ENCODE results near the gene NDUFV2.

The NDUFV2 gene

DNA sequence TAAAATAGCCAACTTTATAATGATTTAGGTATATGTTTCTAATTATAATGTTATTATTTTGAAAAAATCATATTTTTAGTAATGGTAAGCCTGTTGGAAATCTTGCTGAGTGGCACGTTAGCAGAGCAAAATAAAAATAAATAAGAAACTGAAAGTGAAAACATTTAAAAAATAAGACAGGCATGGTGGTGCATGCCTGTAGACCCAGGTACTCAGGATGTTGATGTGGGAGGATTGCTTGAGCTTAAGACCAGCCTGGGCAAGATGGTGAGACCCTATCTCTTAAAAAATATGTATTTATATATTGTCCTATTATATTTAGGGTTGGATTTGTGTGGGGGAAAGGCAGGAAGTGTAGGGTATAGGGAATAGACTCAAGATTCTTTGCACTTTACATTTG is 18.3 kb downstream of the NDUFV2 start:
- no peaks in the 10 kb centered on the region for H3K9me3 ChIP-seq (ENCODE audit: severe bottlenecking)
- TF ChIP-seq, protein P1, sequence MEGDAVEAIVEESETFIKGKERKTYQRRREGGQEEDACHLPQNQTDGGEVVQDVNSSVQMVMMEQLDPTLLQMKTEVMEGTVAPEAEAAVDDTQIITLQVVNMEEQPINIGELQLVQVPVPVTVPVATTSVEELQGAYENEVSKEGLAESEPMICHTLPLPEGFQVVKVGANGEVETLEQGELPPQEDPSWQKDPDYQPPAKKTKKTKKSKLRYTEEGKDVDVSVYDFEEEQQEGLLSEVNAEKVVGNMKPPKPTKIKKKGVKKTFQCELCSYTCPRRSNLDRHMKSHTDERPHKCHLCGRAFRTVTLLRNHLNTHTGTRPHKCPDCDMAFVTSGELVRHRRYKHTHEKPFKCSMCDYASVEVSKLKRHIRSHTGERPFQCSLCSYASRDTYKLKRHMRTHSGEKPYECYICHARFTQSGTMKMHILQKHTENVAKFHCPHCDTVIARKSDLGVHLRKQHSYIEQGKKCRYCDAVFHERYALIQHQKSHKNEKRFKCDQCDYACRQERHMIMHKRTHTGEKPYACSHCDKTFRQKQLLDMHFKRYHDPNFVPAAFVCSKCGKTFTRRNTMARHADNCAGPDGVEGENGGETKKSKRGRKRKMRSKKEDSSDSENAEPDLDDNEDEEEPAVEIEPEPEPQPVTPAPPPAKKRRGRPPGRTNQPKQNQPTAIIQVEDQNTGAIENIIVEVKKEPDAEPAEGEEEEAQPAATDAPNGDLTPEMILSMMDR (IDR thresholded peaks at IDR 0.05; ENCODE audit: low read depth, low read length): no peak
- no peak for DNase-seq
- H3K27me3 ChIP-seq (ENCODE audit: insufficient read depth, low read depth, severe bottlenecking): no peaks in the 10 kb centered on the region
- peaks cover 45% of the 10 kb centered on the region for H3K36me3 ChIP-seq
- no peak overlapping the region for H3K27ac ChIP-seq
- H3K4me3 ChIP-seq (ENCODE audit: low read depth, low read length): no peak overlapping the region

DNA sequence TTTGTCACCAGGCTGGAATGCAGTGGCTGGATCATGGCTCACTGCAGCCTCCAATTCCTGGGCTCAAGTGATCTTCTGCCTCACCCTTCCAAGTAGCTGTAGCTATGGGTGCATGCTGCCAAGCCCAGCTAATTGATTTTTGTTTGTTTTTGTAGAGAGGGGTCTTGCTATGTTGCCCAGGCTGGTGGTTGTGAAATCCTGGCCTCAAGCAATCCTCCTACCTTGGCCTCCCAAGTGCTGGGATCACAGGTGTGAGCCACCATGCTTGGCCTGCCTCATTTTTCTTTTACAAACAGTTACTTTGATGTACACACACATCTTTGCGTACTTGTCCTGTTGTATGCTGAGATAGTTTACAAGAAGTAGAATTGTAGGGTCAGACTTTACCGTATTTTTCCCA is 21.0 kb downstream of the NDUFV2 start:
- TF ChIP-seq, protein P1 (IDR thresholded peaks at IDR 0.05; ENCODE audit: low read depth, low read length): no peak
- H3K9me3 ChIP-seq (ENCODE audit: severe bottlenecking): no peaks in the 10 kb centered on the region
- no peak overlapping the region for H3K27ac ChIP-seq
- H3K4me3 ChIP-seq (ENCODE audit: low read depth, low read length): no peak overlapping the region
- DNase-seq: no peak
- no peaks in the 10 kb centered on the region for H3K27me3 ChIP-seq (ENCODE audit: insufficient read depth, low read depth, severe bottlenecking)
- H3K36me3 ChIP-seq: peaks cover 72% of the 10 kb centered on the region

DNA sequence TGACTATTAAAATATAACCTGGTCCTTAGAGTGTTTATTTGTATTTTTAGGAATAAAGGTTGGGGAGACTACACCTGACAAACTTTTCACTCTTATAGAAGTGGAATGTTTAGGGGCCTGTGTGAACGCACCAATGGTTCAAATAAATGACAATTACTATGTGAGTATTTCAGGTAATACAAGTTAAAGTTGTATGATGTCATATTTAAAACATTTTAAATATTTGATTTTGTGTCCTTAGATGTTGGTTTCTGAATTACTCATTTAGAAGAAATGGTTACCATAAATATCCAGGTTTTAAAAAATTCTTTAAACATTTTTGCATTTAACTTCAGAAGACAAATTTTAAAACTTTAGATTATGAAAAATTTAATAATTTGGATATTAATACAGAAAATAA is 22.3 kb downstream of the NDUFV2 start:
- Histone ChIP-seq H3K4me3 (ENCODE audit: low read depth, low read length) (no peak overlapping the region), H3K36me3 (peaks cover 75% of the 10 kb centered on the region), H3K9me3 (ENCODE audit: severe bottlenecking) (no peaks in the 10 kb centered on the region), H3K27me3 (ENCODE audit: insufficient read depth, low read depth, severe bottlenecking) (no peaks in the 10 kb centered on the region), H3K27ac (no peak overlapping the region)
- no peak for DNase-seq
- TF ChIP-seq, protein P1 (IDR thresholded peaks at IDR 0.05; ENCODE audit: low read depth, low read length): no peak

DNA sequence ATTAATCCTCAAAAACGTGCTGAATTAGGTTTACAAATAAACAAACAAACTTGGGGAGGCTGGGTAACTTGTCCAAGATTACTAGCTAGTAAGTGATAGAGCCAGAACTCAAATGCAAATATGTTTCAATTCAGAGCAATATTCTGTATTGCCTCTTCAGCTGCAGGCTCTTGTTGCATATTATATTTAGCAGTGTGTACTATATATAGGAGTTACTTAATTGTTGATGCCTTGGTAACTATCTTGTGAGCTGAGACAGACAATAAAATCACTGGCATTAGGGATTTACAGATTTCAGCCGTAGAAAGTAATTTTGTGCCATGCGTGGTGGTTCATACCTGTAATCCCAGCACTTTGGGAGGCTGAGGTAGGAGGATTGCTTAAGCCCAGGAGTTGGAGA is 23.8 kb downstream of the NDUFV2 start:
- TF ChIP-seq, protein P1 (IDR thresholded peaks at IDR 0.05; ENCODE audit: low read depth, low read length): no peak
- Histone ChIP-seq H3K36me3 (peaks cover 79% of the 10 kb centered on the region), H3K27me3 (ENCODE audit: insufficient read depth, low read depth, severe bottlenecking) (no peaks in the 10 kb centered on the region), H3K9me3 (ENCODE audit: severe bottlenecking) (no peaks in the 10 kb centered on the region), H3K27ac (no peak overlapping the region), H3K4me3 (ENCODE audit: low read depth, low read length) (no peak overlapping the region)
- DNase-seq: no peak

DNA sequence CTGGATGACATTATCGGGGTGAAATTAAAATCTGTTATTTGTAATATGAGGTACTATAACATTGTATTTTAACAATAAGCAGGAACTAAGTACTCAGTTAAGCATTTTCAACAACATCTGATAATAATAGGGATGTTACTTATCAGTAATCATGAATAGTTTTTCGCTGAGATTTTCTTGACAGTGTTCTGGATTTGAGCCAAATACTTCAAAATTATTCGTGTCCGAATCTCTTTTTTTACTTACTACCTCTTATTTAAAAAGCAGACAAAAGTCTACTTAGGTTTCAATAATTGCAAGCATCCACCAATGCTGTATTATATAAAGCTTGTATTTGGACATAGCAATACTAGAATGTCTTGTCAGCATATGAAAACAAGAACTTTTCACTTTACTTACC is 27.7 kb downstream of the NDUFV2 start:
- peaks cover 79% of the 10 kb centered on the region for H3K36me3 ChIP-seq
- TF ChIP-seq, protein P1 (IDR thresholded peaks at IDR 0.05; ENCODE audit: low read depth, low read length): no peak

DNA sequence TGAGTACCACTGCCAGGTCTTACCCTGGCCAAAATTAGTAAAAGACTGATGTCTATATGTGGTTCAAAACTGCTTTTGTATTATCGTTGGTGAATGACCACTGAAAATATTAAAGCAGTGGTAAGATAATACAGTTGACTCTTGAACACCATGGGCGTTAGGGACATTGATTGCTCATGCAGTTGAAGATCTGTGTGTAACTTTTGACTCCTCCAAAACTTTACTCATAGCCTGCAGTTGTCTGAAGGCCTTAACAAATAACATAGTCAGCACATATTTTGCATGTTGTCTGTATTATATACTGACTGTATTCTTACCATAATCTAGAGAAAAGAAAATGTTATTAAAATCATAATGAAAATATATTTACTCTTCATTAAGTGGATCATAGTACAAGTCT is 28.3 kb downstream of the NDUFV2 start:
- no peaks in the 10 kb centered on the region for H3K27me3 ChIP-seq (ENCODE audit: insufficient read depth, low read depth, severe bottlenecking)
- TF ChIP-seq, protein P1 (IDR thresholded peaks at IDR 0.05; ENCODE audit: low read depth, low read length): no peak
- H3K27ac ChIP-seq: no peak overlapping the region
- no peaks in the 10 kb centered on the region for H3K9me3 ChIP-seq (ENCODE audit: severe bottlenecking)
- H3K4me3 ChIP-seq (ENCODE audit: low read depth, low read length): no peak overlapping the region
- DNase-seq: no peak
- H3K36me3 ChIP-seq: peaks cover 76% of the 10 kb centered on the region

More for the DNA sequence above, 27.7 kb downstream of the NDUFV2 start:
- no peaks in the 10 kb centered on the region for H3K9me3 ChIP-seq (ENCODE audit: severe bottlenecking)
- no peak for DNase-seq
- no peak overlapping the region for H3K27ac ChIP-seq
- no peaks in the 10 kb centered on the region for H3K27me3 ChIP-seq (ENCODE audit: insufficient read depth, low read depth, severe bottlenecking)
- no peak overlapping the region for H3K4me3 ChIP-seq (ENCODE audit: low read depth, low read length)

Data from WERI-Rb-1 (cell line).